Measurements from ENCODE around the gene WDR62. TPM values are rescaled to one million over a fixed set of nuclear protein-coding genes. Genes with fewer than 3 reads are reported as not detected.

WDR62 gene
- total RNA-seq, 1 experiment from 2014 or later = 14.0 TPM

DNA sequence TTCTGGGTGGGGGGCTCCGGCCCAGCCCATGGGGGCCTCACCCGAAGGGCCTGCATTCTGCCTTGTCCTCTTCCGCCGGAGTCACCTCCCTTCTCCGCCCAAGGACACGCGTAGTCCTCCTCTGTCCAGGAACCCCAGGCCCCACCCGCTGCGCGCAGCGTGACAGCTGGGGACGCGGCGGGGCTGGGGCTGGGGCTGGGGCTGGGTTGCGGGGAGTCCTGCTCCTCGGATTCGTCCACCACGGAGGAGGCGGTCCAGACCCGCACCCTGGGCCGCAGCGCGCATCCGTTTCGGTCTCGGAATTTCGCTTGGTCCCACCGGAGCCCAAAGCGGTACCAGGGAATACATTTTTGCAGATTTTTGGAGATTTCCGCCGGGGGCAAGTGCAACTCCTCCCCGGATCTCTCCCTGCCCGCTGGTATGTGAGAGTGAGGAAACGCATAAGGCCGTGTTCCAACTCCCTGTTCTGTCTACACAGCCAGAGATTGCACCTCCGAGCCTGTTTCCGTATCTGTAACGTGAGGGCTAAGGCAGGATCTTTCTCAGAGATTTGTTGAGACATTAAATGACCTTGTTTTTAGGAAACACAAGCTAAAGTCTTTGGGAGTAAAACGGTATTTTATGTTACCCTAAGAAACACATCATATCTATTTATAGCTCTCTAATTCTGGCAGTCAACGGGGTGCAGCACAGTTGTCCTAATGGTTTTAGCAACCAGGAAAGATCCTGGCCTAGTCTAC, 97.8 kb downstream of the WDR62 start, which contains the start of gene COX7A1:
Gene COX7A1, minus strand, starts transcription at position 96 of the 740 bp plus-strand sequence. Its CDS starts 40 bp downstream, at position 56.
- Histone ChIP-seq H4K20me1 (ENCODE audit: insufficient read depth) (peaks cover 4% of the 10 kb centered on the region), H3K9me2 (ENCODE audit: insufficient read depth) (no peaks in the 10 kb centered on the region), H3K9me3 (ENCODE audit: insufficient read depth, low read depth) (no peaks in the 10 kb centered on the region), H3K27ac (no peak within 1 kb of the TSS), H3K4me3 (no peak within 1 kb of the TSS), H3K4me2 (no peak within 1 kb of the TSS), H3F3A (ENCODE audit: insufficient read depth, low read depth) (0 out of 2 replicates have a peak, but pooled peaks cover 5% of the 10 kb centered on the region), H3K79me2 (ENCODE audit: low read depth) (no peaks in the 10 kb centered on the region), H3K36me3 (ENCODE audit: low read depth) (no peaks in the 10 kb centered on the region; the same call in 1 of the 2 replicates), H3K27me3 (ENCODE audit: insufficient read depth, low read depth) (no peaks in the 10 kb centered on the region), H2AFZ (no peak within 1 kb of the TSS), H3K4me1 (replicated peaks; ENCODE audit: insufficient read depth) (no peaks in the 10 kb centered on the region)
- no peak for DNase-seq
- intact Hi-C loops (cut with micrococcal nuclease; ENCODE audit: unreplicated experiment) = no loop called here
- no TSS peak for BruUV-seq (replicated peaks)
- ChIA-PET CTCF (no interaction called here), POLR2A (ENCODE audit: unreplicated experiment) (no interaction called here)
- TF ChIP-seq, protein P1, sequence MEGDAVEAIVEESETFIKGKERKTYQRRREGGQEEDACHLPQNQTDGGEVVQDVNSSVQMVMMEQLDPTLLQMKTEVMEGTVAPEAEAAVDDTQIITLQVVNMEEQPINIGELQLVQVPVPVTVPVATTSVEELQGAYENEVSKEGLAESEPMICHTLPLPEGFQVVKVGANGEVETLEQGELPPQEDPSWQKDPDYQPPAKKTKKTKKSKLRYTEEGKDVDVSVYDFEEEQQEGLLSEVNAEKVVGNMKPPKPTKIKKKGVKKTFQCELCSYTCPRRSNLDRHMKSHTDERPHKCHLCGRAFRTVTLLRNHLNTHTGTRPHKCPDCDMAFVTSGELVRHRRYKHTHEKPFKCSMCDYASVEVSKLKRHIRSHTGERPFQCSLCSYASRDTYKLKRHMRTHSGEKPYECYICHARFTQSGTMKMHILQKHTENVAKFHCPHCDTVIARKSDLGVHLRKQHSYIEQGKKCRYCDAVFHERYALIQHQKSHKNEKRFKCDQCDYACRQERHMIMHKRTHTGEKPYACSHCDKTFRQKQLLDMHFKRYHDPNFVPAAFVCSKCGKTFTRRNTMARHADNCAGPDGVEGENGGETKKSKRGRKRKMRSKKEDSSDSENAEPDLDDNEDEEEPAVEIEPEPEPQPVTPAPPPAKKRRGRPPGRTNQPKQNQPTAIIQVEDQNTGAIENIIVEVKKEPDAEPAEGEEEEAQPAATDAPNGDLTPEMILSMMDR (conservative IDR thresholded peaks at IDR 0.05) = no peak
- TF ChIP-seq EZH2 (IDR thresholded peaks at IDR 0.05; ENCODE audit: low read depth) = no peak

DNA sequence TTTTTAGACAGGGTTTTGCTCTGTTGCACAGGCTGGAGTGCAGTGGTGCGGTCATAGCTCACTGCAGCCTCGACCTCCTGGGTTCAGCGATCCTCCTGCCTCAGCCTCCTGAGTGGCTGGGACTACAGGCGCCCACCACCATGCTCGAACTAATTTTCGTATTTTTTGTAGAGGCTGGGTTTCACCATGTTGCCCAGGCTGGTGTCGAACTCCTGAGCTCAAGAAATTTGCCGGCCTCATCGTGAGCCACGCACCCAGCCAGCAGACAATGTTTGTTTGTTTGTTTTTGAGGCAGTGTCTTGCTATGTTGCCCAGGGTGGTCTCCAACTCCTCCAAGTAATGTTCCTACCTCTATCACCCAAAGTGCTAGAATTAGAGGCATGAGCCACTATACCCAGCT, 98.4 kb downstream of the WDR62 start:
- TF ChIP-seq, protein P1 (conservative IDR thresholded peaks at IDR 0.05) = no peak
- POLR2A ChIA-PET (ENCODE audit: unreplicated experiment) = no interaction called here

More for the DNA sequence above, 98.4 kb downstream of the WDR62 start:
- no peak overlapping the region for H3K27ac ChIP-seq
- no peaks in the 10 kb centered on the region for H3K9me2 ChIP-seq (ENCODE audit: insufficient read depth)
- no peaks in the 10 kb centered on the region for H3K79me2 ChIP-seq (ENCODE audit: low read depth)
- no peaks in the 10 kb centered on the region for H3K4me1 ChIP-seq (replicated peaks; ENCODE audit: insufficient read depth)
- no peak overlapping the region for H2AFZ ChIP-seq
- no peaks in the 10 kb centered on the region for H3K9me3 ChIP-seq (ENCODE audit: insufficient read depth, low read depth)
- H3K4me2 ChIP-seq = no peak overlapping the region
- H3F3A ChIP-seq (ENCODE audit: insufficient read depth, low read depth) = 0 out of 2 replicates have a peak, but pooled peaks cover 5% of the 10 kb centered on the region
- no TSS peak for BruUV-seq (replicated peaks)
- no peaks in the 10 kb centered on the region; the same call in 1 of the 2 replicates for H3K36me3 ChIP-seq (ENCODE audit: low read depth)
- no peaks in the 10 kb centered on the region for H3K27me3 ChIP-seq (ENCODE audit: insufficient read depth, low read depth)
- intact Hi-C loops (cut with micrococcal nuclease; ENCODE audit: unreplicated experiment) = no loop called here
- CTCF ChIA-PET = no interaction called here
- no peak overlapping the region for H3K4me3 ChIP-seq
- no peak for DNase-seq
- peaks cover 4% of the 10 kb centered on the region; the same call in 1 of the 2 replicates for H4K20me1 ChIP-seq (ENCODE audit: insufficient read depth)

Other genes with a start within 250 kb of the WDR62 start
- not detected in 2 replicates for gene PRODH2, start 242.1 kb upstream of the WDR62 start, total RNA-seq (2021)
- gene NPHS1, start 202.4 kb upstream of the WDR62 start, total RNA-seq (2021) = not detected in 2 replicates
- gene KIRREL2, start 198.0 kb upstream of the WDR62 start, total RNA-seq (2021) = not detected in 2 replicates
- gene APLP1, start 186.3 kb upstream of the WDR62 start, total RNA-seq (2021) = 2.0 and 2.1 TPM in 2 replicates
- 15.7 and 27.5 TPM in 2 replicates for gene NFKBID, start 154.4 kb upstream of the WDR62 start, total RNA-seq (2021)
- 1.8 and 2.6 TPM in 2 replicates for gene HCST, start 152.4 kb upstream of the WDR62 start, total RNA-seq (2021)
- not detected in 2 replicates for gene TYROBP, start 146.6 kb upstream of the WDR62 start, total RNA-seq (2021)
- 10.5 and 14.7 TPM in 2 replicates for gene LRFN3, start 118.5 kb upstream of the WDR62 start, total RNA-seq (2021)
- gene SDHAF1, start 59.7 kb upstream of the WDR62 start, total RNA-seq (2021) = 16.9 and 22.4 TPM in 2 replicates
- gene SYNE4, start 46.1 kb upstream of the WDR62 start, total RNA-seq (2021) = 36.6 and 39.5 TPM in 2 replicates
- 48.2 and 55.1 TPM in 2 replicates for gene ALKBH6, start 40.7 kb upstream of the WDR62 start, total RNA-seq (2021)
- 4.2 and 5.0 TPM in 2 replicates for gene CLIP3, start 22.0 kb upstream of the WDR62 start, total RNA-seq (2021)
- gene THAP8, start 612 bp upstream of the WDR62 start, total RNA-seq (2021) = 5.2 and 6.2 TPM in 2 replicates
- not detected in 2 replicates for gene OVOL3, start 56.2 kb downstream of the WDR62 start, total RNA-seq (2021)
- 92.2 and 131 TPM in 2 replicates for gene POLR2I, start 60.0 kb downstream of the WDR62 start, total RNA-seq (2021)
- gene TBCB, start 60.6 kb downstream of the WDR62 start, total RNA-seq (2021) = 126 and 150 TPM in 2 replicates
- gene CAPNS1, start 85.2 kb downstream of the WDR62 start, total RNA-seq (2021) = 1,014 and 1,177 TPM in 2 replicates
- gene COX7A1, start 97.5 kb downstream of the WDR62 start, total RNA-seq (2021) = not detected in 2 replicates
- 3.3 and 4.3 TPM in 2 replicates for gene ZNF565, start 159.8 kb downstream of the WDR62 start, total RNA-seq (2021)
- gene ZNF146, start 160.2 kb downstream of the WDR62 start, total RNA-seq (2021) = 53.1 and 68.0 TPM in 2 replicates

Data from PC-9 (cell line).